ENCODE results near the gene RPS6KB1. TPM values are rescaled to one million over a fixed set of nuclear protein-coding genes. Genes with fewer than 3 reads are reported as not detected.
"Not testable (repeated sequence)": the region's sequence is repeated elsewhere in the genome, so short reads cannot be mapped to it uniquely, and the experiment has no call there.

RPS6KB1 gene
- polyA plus RNA-seq, 3 donors, result 37.6 to 45.8 (median 45.7) TPM

DNA sequence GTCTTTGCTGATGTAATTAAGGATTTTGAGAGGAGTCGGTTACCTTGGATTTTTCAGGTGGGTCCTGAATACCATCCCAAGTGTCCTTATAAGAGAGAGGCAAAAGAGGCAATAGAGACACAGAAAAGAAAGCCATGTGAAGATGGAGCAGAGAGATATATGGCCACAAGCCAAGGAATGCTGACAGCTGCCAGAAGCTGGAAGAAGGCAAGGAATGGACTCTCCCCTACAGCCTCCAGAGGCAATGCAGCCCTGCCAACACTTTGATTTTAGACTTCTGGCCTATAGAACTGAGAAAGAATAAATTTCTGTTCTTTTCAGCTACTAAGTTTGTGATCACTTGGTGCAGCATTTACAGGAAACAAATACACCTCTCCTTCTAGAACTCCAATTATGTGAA, 79.9 kb downstream of the RPS6KB1 start:
- no peak for DNase-seq (ENCODE audit: extremely low read depth in 1 of 11, low read depth in 9 of 11, low spot score in 4 of 11)

DNA sequence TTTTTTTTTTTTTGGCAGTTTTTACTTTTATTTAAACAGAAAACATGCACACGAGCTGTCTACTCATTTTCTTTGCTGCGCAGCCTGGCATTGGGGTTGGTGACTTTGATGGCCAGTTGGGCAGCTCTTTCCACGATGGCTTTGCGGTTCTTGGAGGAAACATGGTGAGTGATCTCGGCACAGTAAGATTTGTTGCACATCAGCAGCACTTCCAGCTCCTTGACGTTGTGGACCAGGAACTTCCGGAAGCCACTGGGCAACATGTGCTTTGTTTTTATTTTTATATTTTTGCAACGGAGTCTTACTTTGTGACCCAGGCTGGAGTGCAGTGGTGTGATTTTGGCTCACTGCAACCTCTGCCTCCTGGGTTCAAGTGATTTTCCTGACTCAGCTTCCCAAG, 80.6 kb downstream of the RPS6KB1 start:
- DNase-seq (ENCODE audit: extremely low read depth in 1 of 11, low read depth in 9 of 11, low spot score in 4 of 11), result not testable (repeated sequence)

DNA sequence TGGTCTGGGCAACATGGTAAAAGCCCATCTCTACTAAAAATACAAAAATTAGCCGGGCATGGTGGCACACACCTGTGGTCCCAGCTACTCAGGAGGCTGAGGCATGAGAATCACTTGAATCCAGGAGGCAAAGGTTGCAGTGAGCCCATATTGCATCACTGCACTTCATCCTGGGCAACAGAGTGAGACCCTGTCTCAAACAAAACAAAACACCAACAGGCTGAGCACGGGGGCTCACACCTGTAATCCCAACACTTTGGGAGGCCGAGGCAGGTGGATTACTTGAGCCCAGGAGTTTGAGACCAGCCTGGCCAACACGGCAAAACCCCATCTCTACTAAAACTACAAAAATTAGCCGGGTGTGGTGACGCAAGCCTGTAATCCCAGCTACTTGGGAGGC, 82.2 kb downstream of the RPS6KB1 start:
- not testable (repeated sequence) for DNase-seq (ENCODE audit: extremely low read depth in 1 of 11, low read depth in 9 of 11, low spot score in 4 of 11)

DNA sequence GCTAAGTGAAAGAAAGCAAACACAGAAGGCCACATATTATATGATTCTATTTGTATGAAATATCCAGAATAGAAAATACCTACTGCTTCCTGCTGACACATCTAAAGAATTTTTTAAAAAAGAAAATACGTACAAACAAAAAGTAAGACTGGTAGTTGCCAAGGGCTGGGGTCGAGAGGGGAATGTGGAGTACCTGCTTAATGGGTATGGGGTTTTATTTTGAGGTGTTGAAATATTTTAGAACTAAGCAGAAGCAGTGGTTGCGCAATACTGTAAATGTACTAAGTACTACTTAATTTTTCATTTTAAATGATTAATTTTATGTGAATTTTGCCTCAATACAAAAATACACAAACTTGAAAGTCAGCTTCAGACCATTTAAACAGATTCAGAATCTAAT, 103.7 kb downstream of the RPS6KB1 start:
- DNase-seq (ENCODE audit: extremely low read depth in 1 of 11, low read depth in 9 of 11, low spot score in 4 of 11), result not testable (repeated sequence)

Other genes with a start within 250 kb of the RPS6KB1 start
- 10 to 100 TPM; 23.1 to 27.0 (median 23.2) TPM for gene PTRH2, start 185.7 kb upstream of the RPS6KB1 start, polyA plus RNA-seq (ENCODE audit: insufficient read length in 3 of 3)
- gene VMP1, start 185.5 kb upstream of the RPS6KB1 start, polyA plus RNA-seq (ENCODE audit: insufficient read length in 3 of 3), result 100 to 1,000 TPM in 2 of 3 donors, 10 to 100 TPM in 1; 90.1 to 126 (median 108) TPM
- gene TUBD1, start 178 bp upstream of the RPS6KB1 start, polyA plus RNA-seq (ENCODE audit: insufficient read length in 3 of 3), result 10 to 100 TPM; 18.3 to 25.6 (median 20.9) TPM
- 10 to 100 TPM; 20.6 to 34.6 (median 24.4) TPM for gene RNFT1, start 71.6 kb downstream of the RPS6KB1 start, polyA plus RNA-seq (ENCODE audit: insufficient read length in 3 of 3)
- 10 to 100 TPM; 22.1 to 28.6 (median 27.0) TPM for gene HEATR6, start 185.8 kb downstream of the RPS6KB1 start, polyA plus RNA-seq (ENCODE audit: insufficient read length in 3 of 3)

Data from renal cortex interstitium (tissue), 11 donors.